K562 (cell line): ENCODE measurements around the gene C4orf17. TPM values are rescaled to one million over a fixed set of nuclear protein-coding genes. Genes with fewer than 3 reads are reported as not detected.

Experiments used
- E2F6 ChIP-seq, 2 experiments: IDR thresholded peaks; 2 replicates each; pipeline ENCODE4 v1.6.1; 2011; ENCODE audit warnings: borderline replicate concordance in 1 of 2, control low read depth in 1 of 2, low read depth in 1 of 2, low read length in 1 of 2, mild to moderate bottlenecking in 1 of 2, mixed read lengths in 1 of 2, moderate library complexity in 1 of 2; ENCODE audit not compliant: insufficient read depth in 1 of 2, insufficient read length in 1 of 2, poor library complexity in 1 of 2, severe bottlenecking in 1 of 2; ENCODE audit errors: extremely low read depth in 1 of 2
- E2F8 ChIP-seq: fragments of 450-650 bp; IDR thresholded peaks from 2 replicates; pipeline ENCODE4 v1.7.1; 2018; ENCODE audit warnings: mild to moderate bottlenecking, low read depth; ENCODE audit not compliant: partially characterized antibody
- ERF ChIP-seq: fragments of 450-650 bp; formaldehyde crosslinking; IDR thresholded peaks from 2 replicates; pipeline ENCODE4 v1.4.0; 2020; ENCODE audit warnings: mild to moderate bottlenecking, mixed read lengths
- GTF3C2 ChIP-seq: IDR thresholded peaks from 3 replicates; pipeline ENCODE4 v1.6.1; 2011; ENCODE audit warnings: borderline replicate concordance, mild to moderate bottlenecking, moderate library complexity; ENCODE audit not compliant: insufficient read length; ENCODE audit errors: extremely low read depth
- KLF1 ChIP-seq: fragments of 450-650 bp; IDR thresholded peaks from 2 replicates; pipeline ENCODE4 v1.6.1; 2016; ENCODE audit warnings: missing genetic modification characterization, missing compliant biosample characterization
- MLX ChIP-seq, 2 experiments: fragments of 450-650 bp in 1 of 2; sonication (generic) in 1 of 2; formaldehyde crosslinking; conservative IDR thresholded peaks; 2 replicates each; pipeline versions ENCODE4 v1.4.0 to v1.8.1; 2020 to 2022; ENCODE audit warnings: mild to moderate bottlenecking in 1 of 2, missing genetic modification reagents in 1 of 2
- MTA3 ChIP-seq: fragments of 450-650 bp; formaldehyde crosslinking; IDR thresholded peaks from 2 replicates; pipeline ENCODE4 v1.6.1; 2017; ENCODE audit warnings: mild to moderate bottlenecking, borderline replicate concordance
- NRF1 ChIP-seq, 2 experiments: fragments of 450-650 bp; IDR thresholded peaks in 1 of 2; conservative IDR thresholded peaks in 1 of 2; 2 replicates each; pipeline ENCODE4 v1.6.1; 2014; ENCODE audit warnings: mild to moderate bottlenecking in 2 of 2
- SAFB ChIP-seq: fragments of 200-400 bp; formaldehyde crosslinking; IDR thresholded peaks from 2 replicates; pipeline ENCODE4 v1.6.1; 2017; ENCODE audit warnings: low read depth, low read length, borderline replicate concordance
- SUPT5H ChIP-seq: fragments of 450-650 bp; IDR thresholded peaks from 2 replicates; pipeline ENCODE4 v1.6.1; 2016
- TAF1 ChIP-seq: IDR thresholded peaks from 2 replicates; pipeline ENCODE4 v1.6.1; 2011; ENCODE audit warnings: mild to moderate bottlenecking, low read length, moderate library complexity; ENCODE audit not compliant: insufficient read depth, control insufficient read depth, severe bottlenecking; ENCODE audit errors: extremely low read depth
- TAF7 ChIP-seq: fragments of 450-650 bp; IDR thresholded peaks from 2 replicates; pipeline ENCODE4 v1.6.1; 2016; ENCODE audit warnings: missing genetic modification characterization, missing compliant biosample characterization
- TCF3 ChIP-seq: sonication (generic); formaldehyde crosslinking; IDR thresholded peaks from 2 replicates; pipeline ENCODE4 v1.4.0; 2020; ENCODE audit warnings: mild to moderate bottlenecking, missing genetic modification reagents
- TCF7 ChIP-seq: sonication (generic); IDR thresholded peaks from 2 replicates; pipeline ENCODE4 v1.6.1; 2016; ENCODE audit warnings: antibody characterized with exemption, borderline replicate concordance
- U2AF2 ChIP-seq: fragments of 200-400 bp; formaldehyde crosslinking; optimal IDR thresholded peaks from 2 replicates; pipeline ENCODE3; 2017; ENCODE audit warnings: low read depth, mild to moderate bottlenecking, low read length
- USF1 ChIP-seq: sonication (generic); formaldehyde crosslinking; IDR thresholded peaks from 2 replicates; pipeline ENCODE4 v1.9.0; 2022; ENCODE audit warnings: mild to moderate bottlenecking, missing genetic modification reagents
- ZNF263 ChIP-seq: sonication (generic); formaldehyde crosslinking; IDR thresholded peaks from 2 replicates; pipeline ENCODE4 v1.8.0; 2022; ENCODE audit warnings: mild to moderate bottlenecking, missing genetic modification reagents, borderline replicate concordance
- ZNF764 ChIP-seq: fragments of 250-450 bp; sonication (Bioruptor Pico); IDR thresholded peaks from 2 replicates; pipeline ENCODE4 v1.4.0; 2020; ENCODE audit warnings: low read depth, mild to moderate bottlenecking, moderate library complexity
- polyA plus RNA-seq, 8 experiments: library from polyadenylated mRNA; depleted of rRNA in 4 of 8; stranded (reverse) in 5 of 8; unstranded in 3 of 8; fragments of >200 nt; fragmentation: Nextera tagmentation in 2 of 8; fragmentation: Illumina TruSeq in 1 of 8; extraction: Ambion mirVana in 2 of 8; extraction: Trizol in 1 of 8; gene quantifications; 2 replicates each; pipeline versions ENCODE4 v1.2.1 to v1.2.3, GENCODE V29; 2011 to 2014; ENCODE audit warnings: inconsistent platforms in 1 of 8, missing spikeins in 1 of 8
- total RNA-seq, 7 experiments: library from RNA; depleted of rRNA in 6 of 7; stranded (reverse); fragments of >200 nt in 6 of 7; fragmentation: Illumina TruSeq in 2 of 7; extraction: Trizol in 2 of 7; gene quantifications; 2 replicates each; pipeline versions ENCODE4 v1.2.1 to v1.2.3, GENCODE V29; 2011 to 2021; ENCODE audit warnings: low replicate concordance in 1 of 7

The C4orf17 gene
- total and polyA plus RNA-seq, 9 of the 15 experiments (the other 6 are each of a cell fraction or from before 2014, with no cell fraction given), result not detected

GRCh38 chr4:99563310-99564186 is 52.7 kb downstream of the C4orf17 start, which contains the start of gene TRMT10A (continued):
- TF ChIP-seq E2F8, result peak; percentile 83
- no peak for TF ChIP-seq TCF7
- no peak for TF ChIP-seq KLF1 (tag)
- no peak for TF ChIP-seq E2F6 (IDR thresholded peaks at IDR 0.05; ENCODE audit: borderline replicate concordance in 1 of 2, extremely low read depth in 1 of 2, insufficient read depth in 1 of 2, insufficient read length in 1 of 2, low read depth in 1 of 2, low read length in 1 of 2, poor library complexity in 1 of 2, severe bottlenecking in 1 of 2)
- TF ChIP-seq MTA3, result peak; percentile 64; the same call in 1 of the 2 replicates
- no peak for TF ChIP-seq ZNF263
- TF ChIP-seq SAFB, result no peak
- TF ChIP-seq NRF1 (conservative IDR thresholded peaks at IDR 0.05 in 1 of 2, IDR thresholded peaks at IDR 0.05 in 1 of 2), result peak; percentile 62 to 73
- TF ChIP-seq ZNF764, result no peak
- no peak for TF ChIP-seq U2AF2
- no peak for TF ChIP-seq ERF (CRISPR knock-in tag)
- no peak for TF ChIP-seq GTF3C2
- no peak for TF ChIP-seq TCF3 (CRISPR knock-in tag)
- TF ChIP-seq SUPT5H, result peak; percentile 81
- no peak for TF ChIP-seq USF1 (CRISPR knock-in tag)
- TF ChIP-seq MLX (CRISPR knock-in tag; conservative IDR thresholded peaks at IDR 0.05), result no peak
- peak; percentile 42; the same call in 1 of the 2 replicates for TF ChIP-seq TAF7
- TF ChIP-seq TAF1, result peak; percentile 63
